ENCODE results near the gene DENND1C. TPM values are rescaled to one million over a fixed set of nuclear protein-coding genes. Genes with fewer than 3 reads are reported as not detected.

Gene DENND1C
- total RNA-seq, 3 donors from 2014 or later, result 3.8 to 4.7 (median 4.1) TPM

DNA sequence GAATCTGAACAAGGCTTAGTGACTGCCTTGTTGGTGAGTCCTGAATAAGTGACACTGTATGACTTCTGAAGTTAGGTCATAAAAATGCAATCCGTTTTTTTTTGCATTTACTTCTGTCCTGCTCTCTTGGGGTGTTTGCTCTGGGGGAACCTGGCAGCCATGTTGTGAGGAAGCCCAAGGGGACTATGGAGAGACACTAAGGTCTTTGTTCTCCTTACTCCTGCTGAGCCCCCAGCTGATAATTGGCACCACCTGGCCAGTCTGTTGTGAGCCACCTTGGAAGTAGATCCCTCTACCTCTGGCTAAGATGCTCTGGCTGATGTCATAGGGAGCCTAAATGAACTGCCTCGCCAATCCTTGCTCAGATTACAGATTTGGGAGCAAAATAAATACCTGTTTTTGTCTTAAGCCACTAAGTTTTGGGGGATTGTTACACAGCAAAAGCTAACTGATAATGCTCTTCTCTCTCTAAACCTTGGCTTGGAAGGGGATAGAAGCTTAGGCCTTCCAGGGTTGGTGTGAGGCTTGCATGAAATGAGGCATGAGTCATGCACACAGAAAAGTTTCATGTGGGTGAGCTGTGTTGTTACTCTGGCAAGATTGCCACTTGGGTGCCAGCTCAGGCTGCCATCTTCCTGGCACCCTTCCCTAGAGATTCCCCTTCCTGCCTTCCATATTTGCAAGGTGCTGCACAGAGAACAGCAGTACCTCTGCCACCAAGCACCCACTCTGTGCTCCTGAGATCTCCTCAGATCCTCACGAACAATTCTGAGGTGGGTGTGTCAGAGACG is 10.4 kb upstream of the DENND1C start:
- Histone ChIP-seq H3K4me1 (ENCODE audit: low read depth) (no peaks in the 10 kb centered on the region), H3K9me3 (no peaks in the 10 kb centered on the region), H3K4me3 (no peak overlapping the region), H3K36me3 (ENCODE audit: low read depth) (no peaks in the 10 kb centered on the region)
- DNase-seq (no peak), ATAC-seq (no peak)
- TF ChIP-seq, protein P1, sequence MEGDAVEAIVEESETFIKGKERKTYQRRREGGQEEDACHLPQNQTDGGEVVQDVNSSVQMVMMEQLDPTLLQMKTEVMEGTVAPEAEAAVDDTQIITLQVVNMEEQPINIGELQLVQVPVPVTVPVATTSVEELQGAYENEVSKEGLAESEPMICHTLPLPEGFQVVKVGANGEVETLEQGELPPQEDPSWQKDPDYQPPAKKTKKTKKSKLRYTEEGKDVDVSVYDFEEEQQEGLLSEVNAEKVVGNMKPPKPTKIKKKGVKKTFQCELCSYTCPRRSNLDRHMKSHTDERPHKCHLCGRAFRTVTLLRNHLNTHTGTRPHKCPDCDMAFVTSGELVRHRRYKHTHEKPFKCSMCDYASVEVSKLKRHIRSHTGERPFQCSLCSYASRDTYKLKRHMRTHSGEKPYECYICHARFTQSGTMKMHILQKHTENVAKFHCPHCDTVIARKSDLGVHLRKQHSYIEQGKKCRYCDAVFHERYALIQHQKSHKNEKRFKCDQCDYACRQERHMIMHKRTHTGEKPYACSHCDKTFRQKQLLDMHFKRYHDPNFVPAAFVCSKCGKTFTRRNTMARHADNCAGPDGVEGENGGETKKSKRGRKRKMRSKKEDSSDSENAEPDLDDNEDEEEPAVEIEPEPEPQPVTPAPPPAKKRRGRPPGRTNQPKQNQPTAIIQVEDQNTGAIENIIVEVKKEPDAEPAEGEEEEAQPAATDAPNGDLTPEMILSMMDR (IDR thresholded peaks at IDR 0.05), result no peak
- intact Hi-C loops (cut with DNase I, micrococcal nuclease), result no loop called here

DNA sequence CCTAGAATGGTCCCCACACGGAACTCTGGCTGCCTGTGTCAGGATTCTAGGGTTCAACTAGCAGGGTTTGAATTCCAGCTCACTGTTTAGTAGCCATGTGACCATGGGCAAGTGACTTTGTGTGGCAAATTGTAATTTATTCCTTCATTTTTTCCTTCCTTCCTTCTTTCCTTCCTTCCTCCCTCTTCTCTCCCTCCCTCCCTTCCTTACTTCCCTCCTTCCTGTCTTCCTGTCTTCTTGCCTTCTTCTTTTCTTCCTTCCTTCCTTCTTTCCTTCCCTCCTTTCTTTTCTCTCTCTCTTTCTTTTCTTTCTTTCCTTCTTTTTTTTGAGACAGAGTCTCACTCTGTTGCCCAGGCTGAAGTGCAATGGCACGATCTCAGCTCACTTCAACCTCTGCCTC is 8.5 kb upstream of the DENND1C start:
- H3K36me3 ChIP-seq (ENCODE audit: low read depth), result no peaks in the 10 kb centered on the region
- no peaks in the 10 kb centered on the region for H3K4me1 ChIP-seq (ENCODE audit: low read depth)
- no peak overlapping the region for H3K4me3 ChIP-seq
- DNase-seq (no peak), ATAC-seq (no peak)
- intact Hi-C loops (cut with DNase I, micrococcal nuclease), result no loop called here
- TF ChIP-seq, protein P1 (IDR thresholded peaks at IDR 0.05), result no peak
- no peaks in the 10 kb centered on the region for H3K9me3 ChIP-seq

DNA sequence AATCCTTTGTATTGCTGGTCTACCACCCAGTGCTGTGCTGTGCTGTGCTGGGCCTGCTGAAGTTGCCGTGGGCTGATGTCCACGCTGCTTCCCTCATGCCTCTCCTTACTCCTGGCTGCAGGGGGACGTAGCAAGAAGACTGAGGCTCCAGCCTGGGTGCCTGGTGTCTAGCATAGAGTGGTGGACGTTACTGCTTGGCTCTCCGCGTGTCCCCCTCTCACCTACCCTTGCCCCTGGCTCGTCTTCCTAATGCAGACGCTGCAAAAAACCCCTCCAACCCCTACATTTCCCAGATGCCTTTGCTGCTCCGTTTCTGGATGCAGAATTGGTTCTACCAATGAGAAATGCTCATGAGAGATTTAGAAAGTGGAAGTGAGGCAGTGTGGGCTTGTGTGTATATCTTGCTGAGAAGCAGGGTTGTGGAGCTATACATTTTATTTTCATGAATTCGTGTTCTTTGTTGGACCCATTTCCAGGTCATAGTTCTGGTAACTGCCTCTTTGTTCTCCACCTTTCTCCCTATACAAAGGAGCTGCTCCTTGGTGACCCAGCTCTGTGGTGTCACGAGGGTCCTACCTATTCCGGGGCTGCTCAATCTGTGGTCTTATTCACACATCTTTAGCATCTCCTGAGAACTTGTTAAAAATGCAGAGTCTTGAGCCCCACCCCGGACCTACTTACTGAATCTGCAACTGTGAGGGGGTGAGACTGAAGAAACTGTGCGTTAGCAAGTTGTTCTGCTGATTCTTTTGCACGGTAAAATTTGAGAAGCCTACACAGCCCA is 7.9 kb upstream of the DENND1C start:
- H3K4me3 ChIP-seq, result no peak overlapping the region
- TF ChIP-seq, protein P1 (IDR thresholded peaks at IDR 0.05), result no peak
- peak; percentile 38 for ATAC-seq

DNA sequence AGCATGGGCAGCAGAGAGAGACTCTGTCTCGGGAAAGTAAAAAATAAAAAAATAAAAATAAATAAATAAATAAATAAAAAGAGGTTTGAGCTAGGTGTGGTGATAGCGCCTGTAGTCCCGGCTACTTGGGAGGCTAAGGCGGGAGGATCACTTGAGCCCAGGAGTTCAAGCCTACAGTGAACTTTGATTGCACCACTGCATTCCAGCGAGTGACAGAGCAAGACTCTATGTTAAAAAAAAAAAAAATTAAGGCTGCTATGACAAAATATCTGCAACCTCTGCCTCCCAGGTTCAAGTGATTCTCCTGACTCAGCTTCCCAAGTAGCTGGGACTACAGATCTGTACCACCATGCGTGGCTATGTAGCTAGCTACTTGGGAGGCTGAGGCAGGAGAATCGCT is 3.2 kb upstream of the DENND1C start:
- intact Hi-C loops (cut with DNase I, micrococcal nuclease), result no loop called here
- Histone ChIP-seq H3K9me3 (no peaks in the 10 kb centered on the region), H3K4me3 (no peak overlapping the region), H3K36me3 (ENCODE audit: low read depth) (no peaks in the 10 kb centered on the region), H3K4me1 (ENCODE audit: low read depth) (no peaks in the 10 kb centered on the region)
- TF ChIP-seq, protein P1 (IDR thresholded peaks at IDR 0.05), result no peak
- ATAC-seq (no peak), DNase-seq (no peak)

More for the DNA sequence above, 7.9 kb upstream of the DENND1C start:
- intact Hi-C loops (cut with DNase I, micrococcal nuclease), result no loop called here
- H3K36me3 ChIP-seq (ENCODE audit: low read depth), result no peaks in the 10 kb centered on the region
- no peak for DNase-seq
- H3K4me1 ChIP-seq (ENCODE audit: low read depth), result no peaks in the 10 kb centered on the region
- no peaks in the 10 kb centered on the region for H3K9me3 ChIP-seq

DNA sequence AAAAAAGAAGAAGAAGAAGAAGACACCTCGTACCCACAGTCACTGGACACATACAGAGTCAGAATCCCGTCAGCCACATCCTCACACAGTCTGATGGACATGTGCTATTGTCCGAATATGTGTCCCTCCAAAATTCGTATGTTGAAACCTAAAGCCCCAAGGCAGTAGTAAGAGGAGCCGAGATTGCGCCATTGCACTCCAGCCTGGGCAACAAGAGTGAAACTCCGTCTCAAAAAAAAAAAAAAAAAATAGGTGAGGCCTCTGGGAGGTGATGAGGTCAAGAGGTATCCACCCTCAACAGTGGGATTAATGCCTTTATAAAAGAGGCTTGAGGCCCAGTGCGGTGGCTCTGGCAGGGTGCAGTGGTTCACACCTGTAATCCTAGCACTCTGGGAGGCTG is 2.6 kb upstream of the DENND1C start:
- no peaks in the 10 kb centered on the region for H3K9me3 ChIP-seq
- intact Hi-C loops (cut with DNase I, micrococcal nuclease), result no loop called here
- DNase-seq (no peak), ATAC-seq (no peak)
- no peaks in the 10 kb centered on the region for H3K4me1 ChIP-seq (ENCODE audit: low read depth)
- no peaks in the 10 kb centered on the region for H3K36me3 ChIP-seq (ENCODE audit: low read depth)
- TF ChIP-seq, protein P1 (IDR thresholded peaks at IDR 0.05), result no peak
- H3K4me3 ChIP-seq, result no peak overlapping the region

All from mucosa of descending colon (tissue), 3 donors.